CD4-positive, alpha-beta T cell treated with Interleukin-12 subunit alpha and Interleukin-12 subunit beta, for 1 hour (primary cell): Measurements from ENCODE around the gene PPIE.

Source experiments
- DNase-seq: peaks from one replicate; pipeline ENCODE4 v3.0.0-alpha.2; 2020

PPIE gene

DNA sequence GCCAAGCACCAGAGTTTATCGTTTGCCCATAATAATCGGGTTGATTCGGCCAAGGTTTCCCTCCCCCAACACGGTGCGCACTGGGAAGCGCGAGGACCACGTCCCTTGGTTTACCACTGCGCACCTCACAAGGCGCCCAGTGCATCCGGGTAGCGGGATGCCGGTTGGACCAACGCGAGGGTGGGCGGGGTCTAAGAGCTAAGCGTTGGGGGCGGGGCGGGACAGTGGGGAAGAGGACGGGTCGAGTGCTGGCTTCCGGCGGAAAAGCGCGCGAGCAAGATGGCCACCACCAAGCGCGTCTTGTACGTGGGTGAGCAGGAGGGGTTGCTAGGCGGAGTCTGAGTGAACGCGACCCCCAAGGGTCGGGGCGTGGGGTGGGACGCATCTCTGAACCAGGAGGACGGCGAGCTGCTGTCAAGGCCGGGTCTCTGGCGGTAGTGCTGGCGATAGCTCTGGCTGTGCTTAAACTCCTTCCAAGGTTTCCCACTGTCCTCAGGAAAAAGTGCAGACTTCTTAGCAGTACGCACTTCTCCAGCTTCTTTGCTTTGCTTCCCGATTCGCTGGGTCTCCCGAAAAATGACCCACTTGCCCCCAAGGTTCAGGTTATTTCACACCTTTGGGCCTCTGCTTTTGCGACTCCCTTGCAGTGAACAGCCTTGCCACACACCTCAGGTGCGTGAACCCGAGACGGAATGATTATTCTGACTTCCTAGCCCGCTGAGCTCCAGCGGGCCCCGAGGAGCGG, at the start of gene PPIE:
PPIE (plus strand) TSS at position 261 of the 745 bp plus-strand sequence; CDS start at position 280, 19 bp downstream.
- DNase-seq, result peak; percentile 94

DNA sequence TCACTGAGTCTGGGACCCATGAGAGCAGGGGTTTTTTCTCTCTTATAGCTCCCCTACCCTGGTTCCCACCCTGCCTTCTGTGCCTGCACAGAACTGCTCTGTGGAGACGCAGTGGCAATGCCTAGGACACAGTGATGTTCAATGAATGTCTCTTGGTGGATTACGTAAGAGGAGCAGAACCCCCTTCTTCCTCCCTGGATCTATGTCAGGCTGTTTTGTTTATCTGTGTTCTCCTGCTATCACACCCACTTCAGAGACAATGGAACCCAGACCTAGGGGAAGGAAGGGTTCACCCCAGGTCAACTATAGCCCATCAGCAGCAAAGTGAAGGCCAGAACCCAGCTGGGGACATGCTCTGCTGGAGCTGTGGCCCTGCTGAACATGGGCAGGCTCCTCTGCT, 49.5 kb upstream of the PPIE start:
- DNase-seq, result no peak

GRCh38 chr1:39689635-39690034, 49.0 kb upstream of the PPIE start:
- DNase-seq, result no peak

- DNase-seq, result no peak
These were observed 48.5 kb upstream of the PPIE start for GRCh38 chr1:39690225-39690624.

- no peak for DNase-seq
These were observed 47.8 kb upstream of the PPIE start for GRCh38 chr1:39690794-39691382.

DNA sequence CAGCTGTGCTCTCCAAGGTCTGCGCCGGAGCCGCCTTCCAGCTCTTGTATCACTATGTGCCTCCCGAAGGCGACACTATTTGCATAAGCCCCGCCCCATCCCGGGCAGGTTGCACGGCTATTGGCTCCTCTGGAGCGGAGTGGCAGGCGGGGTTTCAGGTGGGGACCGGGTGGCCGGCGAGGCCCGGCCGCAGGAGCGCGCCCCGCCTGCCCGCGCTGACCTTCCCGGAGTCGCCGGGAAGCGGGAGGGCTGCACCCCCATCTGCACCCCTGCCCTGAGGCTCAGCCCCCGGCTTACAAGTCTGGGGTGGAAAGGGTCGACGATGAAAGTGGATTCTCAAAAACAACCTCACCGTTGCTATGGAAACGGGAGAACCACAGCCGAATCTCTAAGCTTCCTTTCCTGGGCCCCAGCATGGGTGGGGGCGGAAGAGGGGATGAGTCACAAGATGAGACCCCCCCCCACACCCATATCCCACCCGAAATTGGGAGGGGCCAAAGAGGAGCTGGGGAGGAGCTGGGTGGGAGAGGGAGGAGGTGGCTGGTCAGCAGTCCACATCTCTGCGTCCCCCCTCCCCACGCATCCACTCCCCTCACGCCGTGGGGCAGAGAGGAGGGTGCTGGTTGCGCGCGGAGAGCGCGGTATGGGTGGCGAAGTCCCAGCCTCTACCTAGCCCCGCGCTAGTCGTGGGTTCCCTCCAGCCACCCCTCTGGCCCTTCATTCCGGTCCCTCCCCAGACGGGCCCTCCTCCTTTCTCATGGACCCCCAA, 47.1 kb upstream of the PPIE start, which contains the start of gene HPCAL4:
HPCAL4 (minus strand) TSS at position 51 of the 769 bp plus-strand sequence. CDS start 6,830 bp downstream, outside the sequence.
- DNase-seq, result peak; percentile 94

DNA sequence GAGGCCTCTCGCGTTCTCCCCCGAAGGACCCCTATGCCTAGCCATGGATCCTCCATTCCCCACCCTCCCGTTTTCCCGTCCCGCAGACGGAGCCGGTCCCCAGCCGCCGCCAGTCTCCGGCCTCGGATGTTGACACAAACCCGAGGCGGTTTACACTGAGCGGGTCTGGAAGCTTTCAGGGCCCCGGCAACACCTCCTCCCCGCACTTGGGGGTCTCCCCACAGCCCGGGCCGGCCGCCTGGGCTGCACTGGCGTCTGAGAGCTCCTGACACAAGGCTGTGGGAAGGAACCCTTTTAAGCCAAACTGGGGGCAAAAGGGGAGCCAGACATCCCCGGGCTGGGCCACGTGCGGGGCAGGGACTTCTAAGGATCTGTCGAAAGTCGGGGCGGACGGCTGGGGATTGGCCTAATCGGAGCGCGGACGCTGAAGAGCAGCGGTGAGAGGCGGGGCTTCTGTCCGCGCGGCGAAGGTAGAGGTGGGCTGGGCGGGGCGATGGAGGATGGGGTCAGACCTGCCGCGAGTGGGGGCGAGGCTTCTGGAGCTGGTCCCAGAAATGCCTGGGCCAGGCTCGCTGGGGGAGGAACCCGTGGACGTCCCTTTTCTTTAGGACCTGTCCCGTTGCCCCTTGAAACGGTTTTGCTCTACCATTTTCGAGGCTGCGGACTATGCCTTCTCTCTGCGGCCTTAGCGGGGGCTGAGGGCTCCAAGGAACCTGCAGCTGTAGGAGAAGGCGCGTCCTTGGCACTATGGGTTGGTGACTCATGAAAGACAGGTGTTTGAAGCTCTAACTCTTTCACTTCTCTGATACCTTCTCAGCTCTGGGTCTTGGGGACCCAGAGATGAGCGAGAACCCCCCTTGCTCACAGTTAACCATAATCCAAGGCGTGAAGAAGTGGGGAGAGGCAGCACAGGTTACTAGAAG, 46.3 kb upstream of the PPIE start:
- peak; percentile 45 for DNase-seq

DNA sequence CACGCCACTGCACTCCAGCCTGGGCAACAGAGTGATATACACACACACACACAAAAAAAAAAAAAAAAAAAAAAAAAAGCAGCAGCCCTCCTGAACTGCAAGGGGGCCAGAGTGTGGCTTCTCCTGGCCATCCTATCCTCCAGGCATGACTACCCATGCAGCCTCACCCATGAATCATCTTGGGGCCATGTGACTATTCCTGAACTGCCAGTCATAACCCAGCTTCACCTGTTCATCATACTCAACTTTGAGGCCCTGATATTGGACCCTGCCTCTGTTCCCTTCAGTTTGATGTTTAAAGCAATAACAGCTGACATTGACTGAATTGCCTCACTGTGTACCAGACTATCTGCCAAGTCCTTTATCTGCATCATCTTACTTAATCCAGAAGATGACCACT, 44.7 kb upstream of the PPIE start:
- DNase-seq, result no peak

GRCh38 chr1:39695016-39695415, 43.7 kb upstream of the PPIE start:
- DNase-seq, result no peak

- no peak for DNase-seq
These were observed 42.2 kb upstream of the PPIE start for GRCh38 chr1:39696448-39696847.

- no peak for DNase-seq
These were observed 40.1 kb upstream of the PPIE start for GRCh38 chr1:39698568-39698967.

- DNase-seq, result no peak
These were observed 39.3 kb upstream of the PPIE start for GRCh38 chr1:39699419-39699818.

- DNase-seq, result no peak
These were observed 38.3 kb upstream of the PPIE start for GRCh38 chr1:39700348-39700747.

- no peak for DNase-seq
These were observed 37.6 kb upstream of the PPIE start for GRCh38 chr1:39701049-39701439.

GRCh38 chr1:39704757-39705156, 33.9 kb upstream of the PPIE start:
- no peak for DNase-seq

DNA sequence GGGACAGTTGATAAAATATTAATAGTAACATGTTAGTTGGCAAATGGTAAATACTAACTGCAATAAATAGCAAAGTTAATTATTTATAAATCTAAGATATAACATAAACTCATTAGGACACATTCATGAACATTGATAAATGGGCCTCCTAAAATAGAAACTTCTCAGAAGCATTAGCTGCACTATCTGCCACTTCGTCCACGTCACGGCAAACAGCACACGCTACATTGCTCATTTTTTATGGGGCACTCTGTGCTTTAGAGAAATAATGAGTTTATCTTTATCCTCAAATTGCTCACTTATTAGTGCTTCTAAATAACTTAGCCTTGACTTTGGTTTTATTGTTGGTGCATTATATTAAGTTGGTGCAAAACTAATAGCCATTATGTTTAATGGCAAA, 31.2 kb upstream of the PPIE start:
- DNase-seq, result no peak

GRCh38 chr1:39711104-39711965, 27.3 kb upstream of the PPIE start:
- DNase-seq, result no peak

GRCh38 chr1:39711966-39712340, 26.7 kb upstream of the PPIE start:
- no peak for DNase-seq

GRCh38 chr1:39713557-39713956, 25.1 kb upstream of the PPIE start:
- no peak for DNase-seq

DNA sequence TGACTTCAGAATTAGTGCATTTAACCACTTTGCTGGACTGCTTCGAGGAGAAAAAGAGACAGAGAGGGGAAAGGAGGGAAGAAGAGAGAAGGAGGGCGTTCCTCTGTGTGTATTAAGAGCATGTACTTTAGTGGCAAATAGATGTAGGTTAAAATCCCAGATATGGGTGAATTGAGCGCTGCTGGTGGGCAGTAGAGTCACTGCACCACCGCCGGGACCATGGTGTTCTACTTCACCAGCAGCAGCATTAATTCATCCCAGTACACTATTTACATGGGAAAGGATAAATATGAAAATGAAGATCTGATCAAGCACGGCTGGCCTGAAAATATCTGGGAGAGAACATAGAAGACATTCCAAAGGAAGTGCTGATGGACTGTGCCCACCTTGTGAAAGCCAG, 20.9 kb upstream of the PPIE start:
- DNase-seq, result no peak

- DNase-seq, result peak; percentile 80
These were observed 18.3 kb upstream of the PPIE start for GRCh38 chr1:39720094-39720999.
